ENCODE results near the gene GAS1.

Gene GAS1

DNA sequence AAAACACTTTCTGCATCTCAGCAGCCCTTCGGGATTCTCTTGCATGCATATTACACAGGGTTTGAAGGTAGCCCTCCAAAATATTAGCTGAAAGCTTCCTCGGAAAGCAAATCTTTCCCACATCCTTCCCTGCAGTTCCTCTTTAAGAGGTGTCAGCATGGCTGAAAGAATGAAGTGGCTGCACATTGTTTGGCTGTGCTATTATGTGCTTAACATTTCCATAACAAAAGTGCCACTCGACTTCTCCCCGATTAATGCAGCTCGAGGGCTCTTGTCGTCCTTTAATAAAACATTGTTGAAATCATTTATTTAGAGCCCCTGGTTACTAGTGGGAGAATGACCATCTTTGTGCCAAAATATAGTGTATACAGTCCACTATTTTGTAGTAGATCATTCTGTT is 6.5 kb downstream of the GAS1 start:
- no peak overlapping the region for H3K4me3 ChIP-seq (ENCODE audit: low read length in 2 of 2)

DNA sequence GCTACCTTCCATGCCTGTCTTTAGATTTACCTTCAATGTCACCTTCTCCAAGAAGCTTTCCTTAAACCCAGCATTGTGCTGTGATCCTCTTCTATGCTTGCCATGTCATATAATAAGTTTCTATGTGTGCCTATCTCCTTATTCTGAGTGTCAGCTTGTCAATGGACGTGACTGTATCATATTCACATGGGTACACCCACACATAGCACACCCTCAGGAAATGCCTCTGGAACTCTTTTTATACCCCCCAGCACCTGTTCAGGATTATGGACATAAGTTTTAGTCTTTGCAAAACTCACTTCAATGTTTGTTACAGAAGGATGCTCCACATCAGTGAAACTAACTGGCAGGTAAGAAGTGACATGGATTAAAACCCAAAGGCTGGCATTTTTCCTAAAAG is 7.4 kb downstream of the GAS1 start:
- Histone ChIP-seq H3K4me1 (ENCODE audit: control insufficient read depth in 2 of 2, insufficient read depth in 1 of 2, low read depth in 1 of 2, low read length in 2 of 2) (peaks cover 18 to 23% of the 10 kb centered on the region in 2 donors), H3K27me3 (ENCODE audit: control insufficient read depth in 3 of 3, insufficient read depth in 3 of 3, low read depth in 1 of 3, low read length in 3 of 3) (peaks cover 0 to 17% (median 0%) of the 10 kb centered on the region in 3 experiments), H4K8ac (ENCODE audit: low read depth, low read length) (no peak overlapping the region), H4K91ac (ENCODE audit: low read depth, low read length, poor library complexity) (no peak overlapping the region), H3K18ac (ENCODE audit: low read length) (no peak overlapping the region), H2BK12ac (ENCODE audit: low read length) (no peak overlapping the region), H2BK5ac (ENCODE audit: low read length) (no peak overlapping the region), H3K14ac (ENCODE audit: low read length) (no peak overlapping the region), H3K9me3 (replicated peaks in 1 of 2; ENCODE audit: control insufficient read depth in 2 of 2, insufficient read depth in 1 of 2, low read depth in 1 of 2, low read length in 2 of 2) (peaks cover 0 to 2% of the 10 kb centered on the region in 2 donors), H2BK120ac (ENCODE audit: low read depth, low read length) (no peak overlapping the region), H2AFZ (ENCODE audit: low read length) (no peak overlapping the region), H3K9ac (ENCODE audit: low read depth, low read length, poor library complexity) (no peak overlapping the region), H3K79me1 (ENCODE audit: low read depth, low read length) (no peaks in the 10 kb centered on the region), H2AK5ac (ENCODE audit: low read depth, low read length) (no peak overlapping the region), H3K23ac (ENCODE audit: low read depth, low read length, poor library complexity) (no peak overlapping the region), H3K4me2 (ENCODE audit: insufficient read depth, low read length, poor library complexity, severe bottlenecking) (no peak overlapping the region), H3K4ac (ENCODE audit: low read length) (no peak overlapping the region), H3K36me3 (replicated peaks in 1 of 2; ENCODE audit: control insufficient read depth in 2 of 2, insufficient read depth in 2 of 2, low read length in 2 of 2) (no peaks in the 10 kb centered on the region), H2BK15ac (ENCODE audit: low read length) (no peak overlapping the region), H3K4me3 (ENCODE audit: low read length in 2 of 2) (no peak overlapping the region), H3K27ac (replicated peaks; ENCODE audit: low read length) (no peak overlapping the region)
- DNase-seq (ENCODE audit: low spot score): no peak
- WGBS, 2 donors (ENCODE audit: extremely low coverage in 2 of 2, insufficient read length in 2 of 2, insufficient replicate concordance in 1 of 2): no CpG with 5 or more reads among the region's 1 CpG

More for the DNA sequence above, 6.5 kb downstream of the GAS1 start:
- no peak overlapping the region for H3K4ac ChIP-seq (ENCODE audit: low read length)
- H3K4me1 ChIP-seq (ENCODE audit: control insufficient read depth in 2 of 2, insufficient read depth in 1 of 2, low read depth in 1 of 2, low read length in 2 of 2): peaks cover 18 to 23% of the 10 kb centered on the region in 2 donors
- no peak overlapping the region for H3K18ac ChIP-seq (ENCODE audit: low read length)
- H2BK15ac ChIP-seq (ENCODE audit: low read length): no peak overlapping the region
- H3K9ac ChIP-seq (ENCODE audit: low read depth, low read length, poor library complexity): no peak overlapping the region
- peaks cover 0 to 17% (median 0%) of the 10 kb centered on the region in 3 experiments for H3K27me3 ChIP-seq (ENCODE audit: control insufficient read depth in 3 of 3, insufficient read depth in 3 of 3, low read depth in 1 of 3, low read length in 3 of 3)
- H3K79me1 ChIP-seq (ENCODE audit: low read depth, low read length): no peaks in the 10 kb centered on the region
- H3K23ac ChIP-seq (ENCODE audit: low read depth, low read length, poor library complexity): no peak overlapping the region
- no peak overlapping the region for H2BK120ac ChIP-seq (ENCODE audit: low read depth, low read length)
- no CpG with 5 or more reads among the region's 6 CpGs for WGBS, 2 donors (ENCODE audit: extremely low coverage in 2 of 2, insufficient read length in 2 of 2, insufficient replicate concordance in 1 of 2)
- H2BK5ac ChIP-seq (ENCODE audit: low read length): no peak overlapping the region
- H3K4me2 ChIP-seq (ENCODE audit: insufficient read depth, low read length, poor library complexity, severe bottlenecking): no peak overlapping the region
- no peak overlapping the region for H2AFZ ChIP-seq (ENCODE audit: low read length)
- peaks cover 0 to 1% of the 10 kb centered on the region in 2 donors for H3K36me3 ChIP-seq (replicated peaks in 1 of 2; ENCODE audit: control insufficient read depth in 2 of 2, insufficient read depth in 2 of 2, low read length in 2 of 2)
- no peak overlapping the region for H2BK12ac ChIP-seq (ENCODE audit: low read length)
- H4K8ac ChIP-seq (ENCODE audit: low read depth, low read length): no peak overlapping the region
- DNase-seq (ENCODE audit: low spot score): no peak
- peaks cover 0 to 2% of the 10 kb centered on the region in 2 donors for H3K9me3 ChIP-seq (replicated peaks in 1 of 2; ENCODE audit: control insufficient read depth in 2 of 2, insufficient read depth in 1 of 2, low read depth in 1 of 2, low read length in 2 of 2)
- H2AK5ac ChIP-seq (ENCODE audit: low read depth, low read length): no peak overlapping the region
- H3K14ac ChIP-seq (ENCODE audit: low read length): no peak overlapping the region
- peak overlapping the region; percentile 50 for H3K27ac ChIP-seq (replicated peaks; ENCODE audit: low read length)
- no peak overlapping the region for H4K91ac ChIP-seq (ENCODE audit: low read depth, low read length, poor library complexity)

DNA sequence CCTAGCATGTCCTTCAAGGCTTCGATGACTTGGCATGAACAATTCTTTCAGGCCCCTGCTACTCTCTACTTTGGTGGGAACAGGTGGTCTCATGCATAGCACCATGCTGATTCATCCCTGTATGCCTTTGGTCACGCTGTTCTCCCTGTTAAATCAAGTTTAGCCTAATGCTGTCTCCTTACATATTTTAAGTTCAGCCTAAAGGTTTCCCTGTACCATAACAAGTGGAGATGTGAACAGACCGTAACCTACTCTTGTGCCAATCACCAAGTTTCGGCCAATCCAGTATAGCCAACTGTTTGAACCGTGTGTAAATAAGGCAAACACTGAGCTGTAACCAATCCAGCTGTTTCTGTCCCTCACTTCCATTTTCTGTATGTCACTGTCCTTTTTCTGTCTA is 8.0 kb downstream of the GAS1 start:
- Histone ChIP-seq H2BK5ac (ENCODE audit: low read length) (no peak overlapping the region), H3K14ac (ENCODE audit: low read length) (no peak overlapping the region), H3K23ac (ENCODE audit: low read depth, low read length, poor library complexity) (no peak overlapping the region), H3K4me1 (ENCODE audit: control insufficient read depth in 2 of 2, insufficient read depth in 1 of 2, low read depth in 1 of 2, low read length in 2 of 2) (peaks cover 18 to 23% of the 10 kb centered on the region in 2 donors), H2AK5ac (ENCODE audit: low read depth, low read length) (no peak overlapping the region), H3K4me3 (ENCODE audit: low read length in 2 of 2) (no peak overlapping the region), H3K27me3 (ENCODE audit: control insufficient read depth in 3 of 3, insufficient read depth in 3 of 3, low read depth in 1 of 3, low read length in 3 of 3) (peaks cover 0 to 17% (median 0%) of the 10 kb centered on the region in 3 experiments), H3K4me2 (ENCODE audit: insufficient read depth, low read length, poor library complexity, severe bottlenecking) (no peak overlapping the region), H4K8ac (ENCODE audit: low read depth, low read length) (no peak overlapping the region), H2BK12ac (ENCODE audit: low read length) (no peak overlapping the region), H2AFZ (ENCODE audit: low read length) (no peak overlapping the region), H4K91ac (ENCODE audit: low read depth, low read length, poor library complexity) (no peak overlapping the region), H2BK15ac (ENCODE audit: low read length) (no peak overlapping the region), H3K18ac (ENCODE audit: low read length) (no peak overlapping the region), H2BK120ac (ENCODE audit: low read depth, low read length) (no peak overlapping the region), H3K36me3 (replicated peaks in 1 of 2; ENCODE audit: control insufficient read depth in 2 of 2, insufficient read depth in 2 of 2, low read length in 2 of 2) (no peaks in the 10 kb centered on the region), H3K27ac (replicated peaks; ENCODE audit: low read length) (no peak overlapping the region), H3K79me1 (ENCODE audit: low read depth, low read length) (no peaks in the 10 kb centered on the region), H3K9me3 (replicated peaks in 1 of 2; ENCODE audit: control insufficient read depth in 2 of 2, insufficient read depth in 1 of 2, low read depth in 1 of 2, low read length in 2 of 2) (peaks cover 0 to 2% of the 10 kb centered on the region in 2 donors), H3K9ac (ENCODE audit: low read depth, low read length, poor library complexity) (no peak overlapping the region), H3K4ac (ENCODE audit: low read length) (no peak overlapping the region)
- no peak for DNase-seq (ENCODE audit: low spot score)
- no CpG with 5 or more reads among the region's 5 CpGs for WGBS, 2 donors (ENCODE audit: extremely low coverage in 2 of 2, insufficient read length in 2 of 2, insufficient replicate concordance in 1 of 2)

DNA sequence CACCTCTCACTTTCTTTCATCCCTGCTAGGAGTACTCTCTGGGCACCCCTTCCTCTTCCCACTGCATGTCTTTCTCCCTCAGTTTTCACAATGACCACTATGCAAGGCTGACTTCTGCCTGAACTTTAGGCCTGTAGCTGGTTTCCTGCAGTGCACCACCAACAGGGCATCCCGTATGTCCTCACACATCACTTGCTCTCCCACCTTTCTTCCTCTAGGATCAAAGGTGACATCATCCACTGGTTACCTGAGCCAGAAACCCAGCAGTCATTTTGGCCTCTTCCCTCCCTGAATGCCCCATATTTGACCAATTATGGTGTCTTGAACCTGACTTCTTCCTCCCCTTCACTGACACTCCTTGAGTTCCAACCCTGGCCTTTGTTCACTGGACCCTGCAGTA is 8.5 kb downstream of the GAS1 start:
- DNase-seq (ENCODE audit: low spot score): no peak
- no peak overlapping the region for H2BK5ac ChIP-seq (ENCODE audit: low read length)
- H3K9ac ChIP-seq (ENCODE audit: low read depth, low read length, poor library complexity): no peak overlapping the region
- H3K18ac ChIP-seq (ENCODE audit: low read length): peak overlapping the region; percentile 29
- H3K4me1 ChIP-seq (ENCODE audit: control insufficient read depth in 2 of 2, insufficient read depth in 1 of 2, low read depth in 1 of 2, low read length in 2 of 2): peaks cover 18 to 23% of the 10 kb centered on the region in 2 donors
- no peak overlapping the region for H2AFZ ChIP-seq (ENCODE audit: low read length)
- no peak overlapping the region for H3K4me3 ChIP-seq (ENCODE audit: low read length in 2 of 2)
- WGBS, 2 donors (ENCODE audit: extremely low coverage in 2 of 2, insufficient read length in 2 of 2, insufficient replicate concordance in 1 of 2): no CpG with 5 or more reads among the region's 1 CpG
- H3K14ac ChIP-seq (ENCODE audit: low read length): peak overlapping the region; percentile 40
- H2BK12ac ChIP-seq (ENCODE audit: low read length): no peak overlapping the region
- H4K8ac ChIP-seq (ENCODE audit: low read depth, low read length): no peak overlapping the region
- peaks cover 0 to 16% (median 0%) of the 10 kb centered on the region in 3 experiments for H3K27me3 ChIP-seq (ENCODE audit: control insufficient read depth in 3 of 3, insufficient read depth in 3 of 3, low read depth in 1 of 3, low read length in 3 of 3)
- no peak overlapping the region for H3K4ac ChIP-seq (ENCODE audit: low read length)
- H3K23ac ChIP-seq (ENCODE audit: low read depth, low read length, poor library complexity): no peak overlapping the region
- peaks cover 0 to 2% of the 10 kb centered on the region in 2 donors for H3K9me3 ChIP-seq (replicated peaks in 1 of 2; ENCODE audit: control insufficient read depth in 2 of 2, insufficient read depth in 1 of 2, low read depth in 1 of 2, low read length in 2 of 2)
- no peaks in the 10 kb centered on the region for H3K36me3 ChIP-seq (replicated peaks in 1 of 2; ENCODE audit: control insufficient read depth in 2 of 2, insufficient read depth in 2 of 2, low read length in 2 of 2)
- H4K91ac ChIP-seq (ENCODE audit: low read depth, low read length, poor library complexity): no peak overlapping the region
- H3K27ac ChIP-seq (replicated peaks; ENCODE audit: low read length): no peak overlapping the region
- no peaks in the 10 kb centered on the region for H3K79me1 ChIP-seq (ENCODE audit: low read depth, low read length)
- peak overlapping the region; percentile 82 for H2AK5ac ChIP-seq (ENCODE audit: low read depth, low read length)
- no peak overlapping the region for H2BK15ac ChIP-seq (ENCODE audit: low read length)
- H2BK120ac ChIP-seq (ENCODE audit: low read depth, low read length): no peak overlapping the region
- H3K4me2 ChIP-seq (ENCODE audit: insufficient read depth, low read length, poor library complexity, severe bottlenecking): no peak overlapping the region
